GM21717 (cell line): ENCODE measurements around the gene NTMT1.
"Not testable (repeated sequence)": the region's sequence is repeated elsewhere in the genome, so short reads cannot be mapped to it uniquely, and the experiment has no call there.

ENCODE experiments used
- ATAC-seq: cut with Tn5 transposase; IDR thresholded peaks from one replicate; pipeline ENCODE4 v1.9.1; 2021; ENCODE audit warnings: mild to moderate bottlenecking, moderate library complexity; ENCODE audit not compliant: unreplicated experiment

The NTMT1 gene

GRCh38 chr9:129635099-129636065, 9.4 kb downstream of the NTMT1 start:
- ATAC-seq: no peak

- not testable (repeated sequence) for ATAC-seq
Observed at GRCh38 chr9:129636343-129636742, 10.4 kb downstream of the NTMT1 start.

- no peak for ATAC-seq
Observed at GRCh38 chr9:129637102-129637501, 11.1 kb downstream of the NTMT1 start.

- ATAC-seq: no peak
Observed at GRCh38 chr9:129637673-129638439, 11.9 kb downstream of the NTMT1 start.

- no peak for ATAC-seq
Observed at GRCh38 chr9:129639034-129639630, 13.2 kb downstream of the NTMT1 start.

GRCh38 chr9:129639756-129640085, 13.8 kb downstream of the NTMT1 start:
- ATAC-seq: no peak

- no peak for ATAC-seq
Observed at GRCh38 chr9:129640086-129640870, 14.3 kb downstream of the NTMT1 start.

- ATAC-seq: no peak
Observed at GRCh38 chr9:129640871-129641749, 15.1 kb downstream of the NTMT1 start.

GRCh38 chr9:129641750-129642585, 16.0 kb downstream of the NTMT1 start, which contains the start of gene ASB6:
TSS of gene ASB6 (minus strand) at chr9:129642151. CDS start at chr9:129641999, 152 bp downstream.
- peak; percentile 84 for ATAC-seq

- ATAC-seq: no peak
Observed at GRCh38 chr9:129643706-129644105, 17.7 kb downstream of the NTMT1 start.

- no peak for ATAC-seq
Observed at GRCh38 chr9:129644365-129644764, 18.4 kb downstream of the NTMT1 start.

GRCh38 chr9:129644902-129645301, 18.9 kb downstream of the NTMT1 start:
- ATAC-seq: no peak

- no peak for ATAC-seq
Observed at GRCh38 chr9:129646252-129646651, 20.3 kb downstream of the NTMT1 start.

GRCh38 chr9:129646654-129647053, 20.7 kb downstream of the NTMT1 start:
- no peak for ATAC-seq

- no peak for ATAC-seq
Observed at GRCh38 chr9:129647635-129648034, 21.7 kb downstream of the NTMT1 start.

GRCh38 chr9:129648092-129648763, 22.3 kb downstream of the NTMT1 start:
- no peak for ATAC-seq

GRCh38 chr9:129648764-129649115, 22.8 kb downstream of the NTMT1 start:
- no peak for ATAC-seq
